ENCODE measurements around the gene SNRK.

DNA sequence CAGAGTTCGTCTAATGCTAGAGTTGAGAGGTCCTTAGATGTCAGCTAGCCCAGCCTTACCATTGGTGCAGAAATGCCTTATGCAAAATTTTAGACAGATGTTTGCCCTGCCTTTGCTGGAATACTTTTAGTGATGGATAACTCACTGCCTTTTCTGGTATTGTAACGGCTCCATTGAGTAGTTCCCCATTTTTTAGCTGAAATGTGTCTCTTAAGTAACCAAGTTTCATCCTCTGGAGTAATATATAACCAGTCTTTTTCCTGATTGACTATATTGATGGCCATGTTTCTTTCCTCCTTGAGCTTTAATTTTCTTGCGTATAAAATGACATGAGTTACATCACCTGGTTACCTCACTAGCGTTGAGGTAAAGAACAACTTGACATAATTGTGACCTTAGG is 45.0 kb downstream of the SNRK start:
- TF ChIP-seq, protein P1, sequence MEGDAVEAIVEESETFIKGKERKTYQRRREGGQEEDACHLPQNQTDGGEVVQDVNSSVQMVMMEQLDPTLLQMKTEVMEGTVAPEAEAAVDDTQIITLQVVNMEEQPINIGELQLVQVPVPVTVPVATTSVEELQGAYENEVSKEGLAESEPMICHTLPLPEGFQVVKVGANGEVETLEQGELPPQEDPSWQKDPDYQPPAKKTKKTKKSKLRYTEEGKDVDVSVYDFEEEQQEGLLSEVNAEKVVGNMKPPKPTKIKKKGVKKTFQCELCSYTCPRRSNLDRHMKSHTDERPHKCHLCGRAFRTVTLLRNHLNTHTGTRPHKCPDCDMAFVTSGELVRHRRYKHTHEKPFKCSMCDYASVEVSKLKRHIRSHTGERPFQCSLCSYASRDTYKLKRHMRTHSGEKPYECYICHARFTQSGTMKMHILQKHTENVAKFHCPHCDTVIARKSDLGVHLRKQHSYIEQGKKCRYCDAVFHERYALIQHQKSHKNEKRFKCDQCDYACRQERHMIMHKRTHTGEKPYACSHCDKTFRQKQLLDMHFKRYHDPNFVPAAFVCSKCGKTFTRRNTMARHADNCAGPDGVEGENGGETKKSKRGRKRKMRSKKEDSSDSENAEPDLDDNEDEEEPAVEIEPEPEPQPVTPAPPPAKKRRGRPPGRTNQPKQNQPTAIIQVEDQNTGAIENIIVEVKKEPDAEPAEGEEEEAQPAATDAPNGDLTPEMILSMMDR (conservative IDR thresholded peaks at IDR 0.05; ENCODE audit: low read depth, low read length), result no peak
- TF ChIP-seq EZH2 (IDR thresholded peaks at IDR 0.05; ENCODE audit: low read length, unreplicated experiment) (no peak), EZH2phosphoT487 (IDR thresholded peaks at IDR 0.05; ENCODE audit: borderline replicate concordance, low read length) (no peak)
